Measurements from ENCODE around the gene DNAJA2. TPM values are rescaled to one million over a fixed set of nuclear protein-coding genes. Genes with fewer than 3 reads are reported as not detected.

DNAJA2 gene
- total RNA-seq, 1 experiment from 2014 or later, result 70.6 TPM

Other genes starting within 250 kb of the DNAJA2 start
- 0.03 and 0.11 TPM in 2 replicates for gene MYLK3, start 225.3 kb downstream of the DNAJA2 start, total RNA-seq (2014; rRNA removed; shearing (Covaris generic))
- gene C16orf87, start 142.5 kb downstream of the DNAJA2 start, total RNA-seq (2014; rRNA removed; shearing (Covaris generic)), result 17.4 and 19.1 TPM in 2 replicates
- gene GPT2, start 89.3 kb downstream of the DNAJA2 start, total RNA-seq (2014; rRNA removed; shearing (Covaris generic)), result 12.9 and 13.7 TPM in 2 replicates
- gene NETO2, start 170.3 kb upstream of the DNAJA2 start, total RNA-seq (2014; rRNA removed; shearing (Covaris generic)), result 33.8 and 54.7 TPM in 2 replicates

All from Daoy (cell line).